Hematopoietic multipotent progenitor cell treated with erythropoietin and hydrocortisone succinate and interleukin-3 and kit ligand, for 15 days (in vitro differentiated cells): ENCODE results near the gene ADARB2.

Experiments
- DNase-seq: peaks from one replicate; pipeline ENCODE4 v3.0.0-alpha.2; 2015; ENCODE audit warnings: low spot score

Gene ADARB2

GRCh38 chr10:1153805-1154351, 583.4 kb downstream of the ADARB2 start:
- no peak for DNase-seq

DNA sequence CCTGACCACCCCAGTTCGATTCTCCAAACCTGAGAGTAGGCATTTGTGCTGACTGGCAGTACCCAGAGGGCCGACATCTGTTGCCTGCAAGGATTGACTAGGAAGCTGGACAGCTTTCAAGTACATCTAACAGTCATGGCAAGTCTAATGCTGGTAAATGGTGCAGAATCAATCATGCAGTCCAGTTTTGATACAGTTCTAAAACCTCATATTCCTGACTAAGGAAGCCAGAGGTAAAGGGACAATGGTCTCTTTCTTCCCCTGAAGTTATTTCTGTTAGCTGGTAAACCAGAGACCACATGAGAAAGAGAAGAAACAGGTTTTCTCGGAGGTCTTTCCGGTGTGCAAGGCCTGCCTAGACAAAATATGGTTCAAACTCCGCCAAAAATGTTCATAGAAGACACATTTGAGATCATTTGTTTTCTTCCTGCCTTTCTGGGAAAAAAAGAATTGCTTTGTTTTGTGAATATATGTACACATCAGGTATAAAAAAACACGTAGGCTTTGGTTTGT, 584.0 kb downstream of the ADARB2 start:
- DNase-seq = no peak

GRCh38 chr10:1152386-1153250, 584.7 kb downstream of the ADARB2 start:
- no peak for DNase-seq

DNA sequence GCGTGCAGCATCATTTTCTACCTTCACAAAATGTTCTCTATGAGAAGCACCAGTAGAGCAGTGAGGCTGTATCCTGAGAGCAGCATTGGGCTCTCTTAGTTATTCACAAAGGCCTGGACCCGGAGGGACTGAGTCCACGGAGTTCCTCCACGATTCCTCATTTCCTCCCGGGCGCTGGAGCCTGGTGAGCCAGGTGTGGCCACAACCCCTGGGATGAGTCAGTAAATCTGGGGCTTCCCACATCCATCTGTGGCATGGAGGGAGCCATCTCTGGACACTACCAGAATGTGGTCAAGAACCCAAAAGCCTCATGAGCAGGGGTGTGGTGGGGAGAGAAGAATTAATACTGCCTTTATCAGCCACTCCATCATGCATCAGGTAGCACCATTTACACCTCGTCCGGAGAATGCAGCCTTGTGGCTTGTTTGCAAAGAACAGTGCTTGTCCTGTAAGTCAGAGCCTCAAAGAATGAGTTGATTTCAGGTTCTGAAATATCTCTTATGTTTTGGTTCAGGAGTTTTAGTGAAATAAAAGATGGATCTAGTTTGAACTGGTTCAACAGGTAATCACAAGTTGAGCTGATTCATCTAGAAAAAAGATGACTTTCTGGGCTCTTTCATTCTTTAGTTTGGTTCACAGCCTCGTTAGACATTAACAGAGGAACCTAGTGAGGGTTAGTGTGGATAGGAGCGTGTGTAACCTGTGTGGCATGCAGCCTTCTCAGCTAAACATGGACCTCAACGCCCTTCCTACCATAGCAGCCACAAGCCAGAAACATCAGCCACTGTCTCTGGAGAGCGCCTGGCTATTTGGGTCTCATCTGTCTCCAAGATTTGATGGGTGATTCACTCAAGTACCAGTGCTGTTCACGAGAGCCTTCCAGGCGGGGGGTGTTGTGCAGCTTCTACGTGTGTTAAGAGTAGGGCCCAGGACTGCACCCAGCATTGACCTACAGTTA, 586.0 kb downstream of the ADARB2 start:
- DNase-seq = no peak

GRCh38 chr10:1150638-1150955, 586.7 kb downstream of the ADARB2 start:
- DNase-seq = no peak

DNA sequence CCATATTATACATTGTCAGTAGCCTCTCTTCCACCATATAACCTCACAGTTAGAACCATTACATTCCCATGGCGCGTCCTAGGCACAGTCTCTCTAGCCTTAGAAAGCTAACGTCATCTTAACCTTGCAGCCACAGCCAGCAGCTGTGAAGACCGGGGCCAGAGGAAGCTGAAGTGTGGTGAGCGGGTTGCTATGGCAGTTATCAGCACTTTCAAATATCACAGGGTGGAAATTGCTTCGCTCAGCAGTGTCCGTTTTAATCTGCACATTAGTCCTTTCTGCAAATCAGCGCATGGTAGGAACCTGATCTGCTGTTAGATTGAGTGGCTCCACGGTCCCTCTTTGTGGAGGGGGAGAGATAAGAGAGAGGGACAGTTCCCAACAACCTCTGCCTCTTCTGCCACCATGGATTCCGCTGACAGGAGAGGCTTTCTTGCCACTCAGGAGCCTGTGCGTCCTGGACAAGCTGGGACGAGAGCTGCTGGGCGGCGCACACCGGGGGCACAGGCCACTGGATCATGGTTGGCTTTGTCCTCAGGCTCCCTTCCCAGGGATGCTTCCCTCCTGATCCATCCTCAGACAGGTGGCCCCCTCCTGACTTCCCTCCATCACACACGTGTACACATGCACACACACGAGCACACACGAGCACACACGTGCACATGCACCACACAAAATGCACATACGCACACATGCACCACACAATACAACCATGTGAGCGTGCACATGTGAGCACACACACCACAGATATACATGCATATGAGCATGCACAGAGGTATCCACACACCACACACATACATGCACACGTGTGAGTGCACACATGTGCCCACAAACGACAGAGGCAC, 587.3 kb downstream of the ADARB2 start:
- no peak for DNase-seq

DNA sequence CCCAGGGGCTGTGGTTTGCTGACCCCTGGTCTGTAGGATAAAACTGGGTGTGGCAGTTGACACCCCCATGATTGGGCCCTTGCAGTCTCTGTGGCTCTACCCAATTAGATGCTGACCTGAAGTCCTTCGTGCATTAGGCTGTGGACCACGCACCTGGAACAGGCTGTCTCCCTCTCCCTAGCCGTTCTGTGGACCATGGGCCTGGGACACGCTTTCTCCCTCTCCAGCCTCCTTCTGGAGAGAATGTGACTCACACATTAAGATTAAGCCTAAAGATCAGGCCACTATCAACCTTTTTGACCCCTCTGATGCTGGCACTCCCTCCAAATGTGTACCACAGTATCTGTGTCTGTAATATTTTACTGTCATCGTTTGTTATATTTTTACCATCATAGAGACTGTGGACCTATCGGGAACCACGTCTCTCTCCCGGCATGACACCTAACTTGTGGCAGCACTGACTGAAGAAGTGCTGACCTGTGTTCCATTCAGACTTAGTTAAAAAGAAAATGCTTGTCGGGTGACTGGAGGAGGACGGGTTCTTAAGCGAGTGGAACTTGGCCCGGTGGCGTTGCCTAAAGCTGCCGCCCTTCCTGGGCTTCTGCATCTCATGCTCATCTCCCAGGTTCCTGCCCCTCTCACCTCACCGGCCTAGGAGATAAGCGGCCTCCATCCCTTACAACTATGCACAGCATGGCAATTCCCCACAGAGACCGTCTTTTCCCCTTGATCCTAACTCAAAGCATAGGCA, 588.3 kb downstream of the ADARB2 start:
- no peak for DNase-seq

DNA sequence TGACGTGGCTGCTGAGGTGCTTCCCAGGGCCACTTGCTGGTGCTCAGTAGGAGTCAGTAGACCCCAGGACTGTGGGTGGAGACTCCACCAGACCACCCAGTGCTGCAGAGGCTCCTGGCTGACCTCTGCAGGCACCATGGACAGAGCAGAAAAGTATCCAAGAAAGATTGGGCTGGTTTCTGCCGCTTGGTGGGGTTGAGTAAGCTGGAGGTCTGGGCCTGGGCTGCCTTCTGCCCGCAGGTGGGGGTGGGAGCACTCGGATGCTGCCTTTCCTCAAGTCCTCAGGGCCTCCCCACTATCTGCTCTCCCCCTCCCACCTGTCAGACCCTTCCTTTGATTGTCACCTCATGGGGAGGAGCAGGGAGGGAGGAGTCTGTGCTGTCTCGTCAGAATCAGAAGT, 589.5 kb downstream of the ADARB2 start:
- no peak for DNase-seq

GRCh38 chr10:1142596-1142995, 594.7 kb downstream of the ADARB2 start:
- no peak for DNase-seq

- no peak for DNase-seq
These were observed 595.6 kb downstream of the ADARB2 start for GRCh38 chr10:1141701-1142100.

- no peak for DNase-seq
These were observed 596.1 kb downstream of the ADARB2 start for GRCh38 chr10:1141261-1141660.

DNA sequence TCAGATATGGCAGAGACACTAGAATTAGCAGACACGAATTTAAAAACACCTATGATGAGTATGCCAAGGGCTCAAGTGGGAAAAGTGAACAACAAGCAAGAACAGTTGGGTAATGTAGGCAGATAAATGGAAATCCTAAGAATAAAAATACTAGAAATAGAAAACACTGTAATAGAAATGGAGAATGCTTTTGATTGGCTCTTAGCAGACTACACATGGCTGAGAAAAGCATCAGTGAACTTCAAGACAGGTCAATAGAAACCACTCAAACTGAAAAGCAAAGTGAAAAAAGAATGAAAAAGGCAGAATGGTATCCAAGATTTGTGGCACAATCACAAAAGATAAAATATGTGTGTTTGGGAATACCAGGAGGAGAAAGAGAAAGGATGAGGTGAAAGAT, 598.8 kb downstream of the ADARB2 start:
- DNase-seq = no peak

DNA sequence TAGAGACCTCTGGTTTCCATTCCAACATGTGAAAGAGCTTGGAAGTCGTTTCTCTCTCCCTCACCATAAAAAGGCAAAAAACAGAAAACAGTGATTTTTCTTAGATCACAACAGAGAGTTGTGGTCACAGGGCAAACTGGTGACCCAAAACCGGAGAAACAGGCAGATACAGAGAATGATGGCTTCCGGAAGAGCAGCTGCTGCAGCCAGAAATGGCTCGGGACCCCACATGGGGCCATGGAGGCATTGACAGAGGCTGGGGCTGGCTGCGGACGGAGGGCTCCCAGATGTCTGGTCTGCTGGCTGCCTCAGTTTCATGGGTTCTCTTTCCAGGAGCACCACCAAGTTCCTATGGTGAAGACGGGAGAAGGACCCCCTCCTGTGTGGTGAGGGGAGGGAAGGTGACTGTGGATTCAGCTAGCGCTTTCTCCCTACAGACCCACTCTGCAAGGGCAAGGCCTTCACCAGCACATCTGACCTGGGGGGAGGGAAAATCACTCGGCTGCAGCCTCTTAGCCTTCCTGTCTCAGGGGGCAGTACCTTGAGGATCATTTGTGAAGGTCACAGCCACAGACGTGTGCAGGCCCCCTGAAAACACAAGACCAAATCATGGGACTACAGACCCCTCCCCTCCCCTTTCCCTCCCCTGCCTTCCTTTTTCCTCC, 599.7 kb downstream of the ADARB2 start:
- DNase-seq = no peak

GRCh38 chr10:1136268-1136667, 601.1 kb downstream of the ADARB2 start:
- DNase-seq = no peak

- DNase-seq = no peak
These were observed 603.2 kb downstream of the ADARB2 start for GRCh38 chr10:1134156-1134555.

DNA sequence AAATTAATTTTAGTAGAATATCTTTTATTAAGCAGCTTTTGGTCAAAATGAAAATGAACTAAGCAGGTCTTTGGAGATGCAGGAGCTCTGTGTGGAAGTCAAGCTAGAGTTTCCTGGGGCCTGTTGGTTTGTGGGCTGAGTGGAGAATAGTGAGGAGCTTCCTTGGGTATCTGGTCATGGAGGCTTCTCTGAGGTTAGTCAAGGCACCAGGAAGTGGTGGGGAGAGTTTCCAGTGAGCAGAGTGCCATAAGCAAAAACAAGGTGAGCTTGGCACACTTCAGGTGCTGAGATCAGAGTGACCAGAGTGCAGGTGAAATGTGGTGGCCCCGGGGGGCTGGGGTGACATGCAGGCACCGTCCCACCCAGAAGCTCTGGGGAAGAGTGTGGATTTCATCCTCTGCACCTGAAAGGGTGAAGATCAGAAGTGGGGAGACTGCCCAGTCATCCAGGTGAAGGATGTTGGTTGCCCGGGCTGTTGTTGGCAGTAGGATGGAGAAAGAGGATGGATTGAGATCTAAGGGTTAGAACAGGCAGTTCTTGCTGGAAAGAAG, 603.8 kb downstream of the ADARB2 start:
- DNase-seq = no peak

DNA sequence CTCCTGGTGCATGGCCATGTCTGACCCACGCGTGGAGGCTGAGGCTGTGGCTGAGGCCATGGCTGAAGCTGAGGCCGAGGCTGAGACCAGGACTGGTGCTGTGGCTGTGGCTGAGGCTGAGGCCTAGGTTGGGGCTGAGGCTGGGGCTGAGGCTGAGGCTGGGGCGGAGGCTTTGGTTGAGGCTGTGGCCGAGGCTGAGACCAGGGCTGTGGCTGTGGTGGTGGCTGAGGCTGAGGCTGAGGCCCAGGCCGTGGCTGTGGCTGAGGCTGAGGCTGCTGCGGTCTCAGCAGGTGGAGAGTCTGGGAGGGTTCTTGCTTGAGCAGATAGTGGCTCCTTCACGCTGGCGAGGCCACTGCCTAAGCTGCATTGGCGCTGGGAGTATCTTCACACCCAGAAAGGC, 604.7 kb downstream of the ADARB2 start:
- DNase-seq = no peak

GRCh38 chr10:1130995-1131790, 606.1 kb downstream of the ADARB2 start:
- DNase-seq = no peak

DNA sequence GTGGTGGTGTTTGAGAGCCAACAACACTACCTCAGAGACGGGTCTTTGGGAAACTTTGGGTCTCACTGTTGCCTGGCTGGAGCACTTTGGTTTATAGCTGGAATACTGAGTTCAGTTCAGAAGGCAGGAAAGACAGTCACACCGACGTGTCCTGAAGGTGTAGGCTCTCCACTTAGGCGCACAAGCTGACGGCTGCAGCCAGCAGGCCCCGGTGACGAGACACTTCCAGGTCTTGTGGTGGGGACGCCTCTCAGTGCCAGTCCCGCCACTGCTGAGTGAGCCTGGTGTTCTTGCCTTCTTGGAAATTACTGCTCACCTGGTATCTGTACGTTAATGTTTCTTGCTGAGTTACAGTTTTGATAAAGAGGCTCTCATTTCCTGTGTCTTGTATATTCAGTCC, 607.1 kb downstream of the ADARB2 start:
- DNase-seq = no peak
